Measurements from ENCODE around the gene RAB4B.

The RAB4B gene

GRCh38 chr19:40797166-40797962, 19.3 kb downstream of the RAB4B start:
- DNase-seq, result no peak
- Histone ChIP-seq H3K4me3 (ENCODE audit: insufficient read depth, low read depth, low read length, poor library complexity, severe bottlenecking) (no peak overlapping the region), H3K36me3 (ENCODE audit: control insufficient read depth, insufficient read depth, low read length) (peaks cover 7% of the 10 kb centered on the region), H3K9me3 (ENCODE audit: control insufficient read depth, low read length) (no peaks in the 10 kb centered on the region), H3K27ac (ENCODE audit: insufficient read depth, low read length, poor library complexity, severe bottlenecking) (peak overlapping the region; percentile 90), H3K4me1 (ENCODE audit: control insufficient read depth, insufficient read depth, low read length, poor library complexity, severe bottlenecking) (peaks cover 25% of the 10 kb centered on the region), H3K27me3 (replicated peaks; ENCODE audit: control insufficient read depth, insufficient read depth, low read length, poor library complexity, severe bottlenecking) (no peaks in the 10 kb centered on the region)

- peak; percentile 38 to 53 (median 52) for DNase-seq
- Histone ChIP-seq H3K4me1 (ENCODE audit: control insufficient read depth, insufficient read depth, low read length, poor library complexity, severe bottlenecking) (peaks cover 33% of the 10 kb centered on the region), H3K36me3 (ENCODE audit: control insufficient read depth, insufficient read depth, low read length) (peaks cover 7% of the 10 kb centered on the region), H3K4me3 (ENCODE audit: insufficient read depth, low read depth, low read length, poor library complexity, severe bottlenecking) (peak overlapping the region; percentile 62), H3K9me3 (ENCODE audit: control insufficient read depth, low read length) (no peaks in the 10 kb centered on the region), H3K27me3 (replicated peaks; ENCODE audit: control insufficient read depth, insufficient read depth, low read length, poor library complexity, severe bottlenecking) (no peaks in the 10 kb centered on the region), H3K27ac (ENCODE audit: insufficient read depth, low read length, poor library complexity, severe bottlenecking) (peak overlapping the region; percentile 90)
Measured at GRCh38 chr19:40797963-40798682, 20.1 kb downstream of the RAB4B start.

- Histone ChIP-seq H3K27ac (ENCODE audit: insufficient read depth, low read length, poor library complexity, severe bottlenecking) (peak within 1 kb of the TSS; percentile 90), H3K4me1 (ENCODE audit: control insufficient read depth, insufficient read depth, low read length, poor library complexity, severe bottlenecking) (peaks cover 41% of the 10 kb centered on the region), H3K9me3 (ENCODE audit: control insufficient read depth, low read length) (no peaks in the 10 kb centered on the region), H3K27me3 (replicated peaks; ENCODE audit: control insufficient read depth, insufficient read depth, low read length, poor library complexity, severe bottlenecking) (no peaks in the 10 kb centered on the region), H3K36me3 (ENCODE audit: control insufficient read depth, insufficient read depth, low read length) (peaks cover 7% of the 10 kb centered on the region), H3K4me3 (ENCODE audit: insufficient read depth, low read depth, low read length, poor library complexity, severe bottlenecking) (peak within 1 kb of the TSS; percentile 72)
- peak; percentile 100 for DNase-seq
Measured at GRCh38 chr19:40798683-40799557, 20.9 kb downstream of the RAB4B start, which contains the start of gene EGLN2. Gene EGLN2, plus strand, starts transcription at chr19:40799191. Its CDS starts 1,382 bp downstream, at chr19:40800573.

GRCh38 chr19:40799558-40800338, 21.7 kb downstream of the RAB4B start:
- Histone ChIP-seq H3K27ac (ENCODE audit: insufficient read depth, low read length, poor library complexity, severe bottlenecking) (peak overlapping the region; percentile 74), H3K4me3 (ENCODE audit: insufficient read depth, low read depth, low read length, poor library complexity, severe bottlenecking) (peak overlapping the region; percentile 72), H3K9me3 (ENCODE audit: control insufficient read depth, low read length) (no peaks in the 10 kb centered on the region), H3K27me3 (replicated peaks; ENCODE audit: control insufficient read depth, insufficient read depth, low read length, poor library complexity, severe bottlenecking) (no peaks in the 10 kb centered on the region), H3K36me3 (ENCODE audit: control insufficient read depth, insufficient read depth, low read length) (peaks cover 7% of the 10 kb centered on the region), H3K4me1 (ENCODE audit: control insufficient read depth, insufficient read depth, low read length, poor library complexity, severe bottlenecking) (peaks cover 49% of the 10 kb centered on the region)
- DNase-seq, result no peak

- Histone ChIP-seq H3K36me3 (ENCODE audit: control insufficient read depth, insufficient read depth, low read length) (peaks cover 7% of the 10 kb centered on the region), H3K4me1 (ENCODE audit: control insufficient read depth, insufficient read depth, low read length, poor library complexity, severe bottlenecking) (peaks cover 56% of the 10 kb centered on the region)
Measured at GRCh38 chr19:40800339-40800996, 22.4 kb downstream of the RAB4B start.

GRCh38 chr19:40800997-40801377, 22.9 kb downstream of the RAB4B start:
- no peaks in the 10 kb centered on the region for H3K9me3 ChIP-seq (ENCODE audit: control insufficient read depth, low read length)
- DNase-seq, result no peak
- peaks cover 62% of the 10 kb centered on the region for H3K4me1 ChIP-seq (ENCODE audit: control insufficient read depth, insufficient read depth, low read length, poor library complexity, severe bottlenecking)
- H3K27me3 ChIP-seq (replicated peaks; ENCODE audit: control insufficient read depth, insufficient read depth, low read length, poor library complexity, severe bottlenecking), result no peaks in the 10 kb centered on the region
- peak overlapping the region; percentile 74 for H3K27ac ChIP-seq (ENCODE audit: insufficient read depth, low read length, poor library complexity, severe bottlenecking)
- H3K36me3 ChIP-seq (ENCODE audit: control insufficient read depth, insufficient read depth, low read length), result peaks cover 7% of the 10 kb centered on the region
- H3K4me3 ChIP-seq (ENCODE audit: insufficient read depth, low read depth, low read length, poor library complexity, severe bottlenecking), result peak overlapping the region; percentile 72

More at GRCh38 chr19:40800339-40800996, 22.4 kb downstream of the RAB4B start:
- H3K27me3 ChIP-seq (replicated peaks; ENCODE audit: control insufficient read depth, insufficient read depth, low read length, poor library complexity, severe bottlenecking), result no peaks in the 10 kb centered on the region
- peak overlapping the region; percentile 74 for H3K27ac ChIP-seq (ENCODE audit: insufficient read depth, low read length, poor library complexity, severe bottlenecking)
- H3K9me3 ChIP-seq (ENCODE audit: control insufficient read depth, low read length), result no peaks in the 10 kb centered on the region
- DNase-seq, result no peak
- H3K4me3 ChIP-seq (ENCODE audit: insufficient read depth, low read depth, low read length, poor library complexity, severe bottlenecking), result peak overlapping the region; percentile 72

- DNase-seq, result no peak
- H3K27ac ChIP-seq (ENCODE audit: insufficient read depth, low read length, poor library complexity, severe bottlenecking), result peak overlapping the region; percentile 84
- peak overlapping the region; percentile 72 for H3K4me3 ChIP-seq (ENCODE audit: insufficient read depth, low read depth, low read length, poor library complexity, severe bottlenecking)
- peaks cover 7% of the 10 kb centered on the region for H3K36me3 ChIP-seq (ENCODE audit: control insufficient read depth, insufficient read depth, low read length)
- H3K9me3 ChIP-seq (ENCODE audit: control insufficient read depth, low read length), result no peaks in the 10 kb centered on the region
- peaks cover 68% of the 10 kb centered on the region for H3K4me1 ChIP-seq (ENCODE audit: control insufficient read depth, insufficient read depth, low read length, poor library complexity, severe bottlenecking)
- no peaks in the 10 kb centered on the region for H3K27me3 ChIP-seq (replicated peaks; ENCODE audit: control insufficient read depth, insufficient read depth, low read length, poor library complexity, severe bottlenecking)
Measured at GRCh38 chr19:40801426-40802299, 23.6 kb downstream of the RAB4B start.

GRCh38 chr19:40802300-40803169, 24.5 kb downstream of the RAB4B start:
- Histone ChIP-seq H3K36me3 (ENCODE audit: control insufficient read depth, insufficient read depth, low read length) (peaks cover 10% of the 10 kb centered on the region), H3K9me3 (ENCODE audit: control insufficient read depth, low read length) (no peaks in the 10 kb centered on the region), H3K4me1 (ENCODE audit: control insufficient read depth, insufficient read depth, low read length, poor library complexity, severe bottlenecking) (peaks cover 77% of the 10 kb centered on the region), H3K27ac (ENCODE audit: insufficient read depth, low read length, poor library complexity, severe bottlenecking) (peak overlapping the region; percentile 84), H3K27me3 (replicated peaks; ENCODE audit: control insufficient read depth, insufficient read depth, low read length, poor library complexity, severe bottlenecking) (no peaks in the 10 kb centered on the region), H3K4me3 (ENCODE audit: insufficient read depth, low read depth, low read length, poor library complexity, severe bottlenecking) (peak overlapping the region; percentile 26)
- DNase-seq, result no peak
